ENCODE results near the gene VWF. TPM values are rescaled to one million over a fixed set of nuclear protein-coding genes. Genes with fewer than 3 reads are reported as not detected.

The VWF gene
- total and polyA plus RNA-seq, 2 of the 4 experiments (the other 2 are of a cell fraction) = under 0.01 to 0.09 TPM

DNA sequence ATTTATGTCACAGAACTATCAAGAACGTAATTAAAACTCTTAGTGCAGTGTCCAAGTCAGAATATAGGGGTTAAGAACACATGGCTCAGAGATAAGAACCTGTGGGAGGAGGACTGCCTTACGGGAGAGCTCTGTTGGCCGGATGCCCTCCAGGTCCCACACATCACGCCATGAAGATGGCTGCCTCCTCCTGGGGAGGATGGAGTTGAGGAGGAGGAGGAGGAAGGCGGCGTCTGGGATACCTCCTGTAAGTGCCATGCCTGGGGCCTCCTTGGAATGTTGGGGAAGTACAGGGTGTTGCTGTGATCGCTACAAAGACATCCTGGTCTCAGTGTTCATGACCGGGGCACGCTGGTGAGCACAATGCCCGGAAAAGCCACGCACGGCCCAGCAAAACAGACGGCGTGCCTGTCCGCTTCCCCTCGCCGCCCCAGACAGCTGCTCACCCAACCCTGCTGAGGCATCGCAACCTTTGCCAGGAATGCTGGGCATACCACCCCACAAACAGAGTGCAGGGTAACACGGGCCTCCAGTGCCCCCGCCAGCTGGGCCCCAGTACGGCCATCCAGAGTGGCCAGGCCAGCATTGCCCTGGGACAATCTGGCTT, 47.0 kb upstream of the VWF start:
- Histone ChIP-seq H3K4ac (ENCODE audit: low read depth, low read length) (peak overlapping the region; percentile 47), H3K9ac (ENCODE audit: low read depth, low read length) (no peak overlapping the region), H3K9me3 (ENCODE audit: control insufficient read depth, insufficient read depth, low read length) (no peaks in the 10 kb centered on the region), H2AK5ac (ENCODE audit: low read depth, low read length) (peak overlapping the region; percentile 60), H2AK9ac (replicated peaks; ENCODE audit: low read depth, low read length, poor library complexity) (no peak overlapping the region), H4K5ac (ENCODE audit: low read depth, low read length) (no peak overlapping the region), H2BK15ac (ENCODE audit: low read depth, low read length) (no peak overlapping the region), H3K79me1 (ENCODE audit: low read depth in 1 of 2, low read length in 2 of 2) (no peaks in the 10 kb centered on the region), H2BK20ac (ENCODE audit: low read depth, low read length) (no peak overlapping the region), H4K91ac (ENCODE audit: insufficient read depth, low read depth, low read length) (no peak overlapping the region), H2BK5ac (ENCODE audit: low read depth, low read length, poor library complexity, severe bottlenecking) (no peak overlapping the region), H3K27me3 (ENCODE audit: control insufficient read depth, insufficient read depth, low read length) (no peaks in the 10 kb centered on the region), H3K27ac (ENCODE audit: insufficient read depth, low read length) (no peak overlapping the region), H3K9me1 (ENCODE audit: insufficient read depth, low read length) (peaks cover 7% of the 10 kb centered on the region; the same call in 1 of the 2 replicates), H3K56ac (ENCODE audit: extremely low read depth, insufficient read depth, low read length) (no peak overlapping the region), H2AFZ (replicated peaks; ENCODE audit: low read length, poor library complexity) (peak overlapping the region; percentile 3), H2BK120ac (ENCODE audit: low read depth, low read length) (no peak overlapping the region), H3K36me3 (ENCODE audit: control insufficient read depth, insufficient read depth, low read length) (no peaks in the 10 kb centered on the region), H4K8ac (ENCODE audit: low read depth in 2 of 2, low read length in 2 of 2) (no peak overlapping the region), H3K18ac (ENCODE audit: low read depth, low read length) (no peak overlapping the region), H3K14ac (replicated peaks; ENCODE audit: low read depth, low read length) (no peak overlapping the region), H3K4me1 (ENCODE audit: control insufficient read depth, insufficient read depth, low read length) (peaks cover 9% of the 10 kb centered on the region), H4K20me1 (ENCODE audit: insufficient read depth, low read length) (0 out of 2 replicates have a peak, but pooled peaks cover 4% of the 10 kb centered on the region), H3K4me2 (ENCODE audit: low read depth, low read length) (no peak overlapping the region), H3K4me3 (ENCODE audit: insufficient read depth, low read depth, low read length) (no peak overlapping the region), H3K23ac (ENCODE audit: low read depth, low read length) (no peak overlapping the region)
- in situ Hi-C loops (cut with MboI; ENCODE audit: low sequenced_read_pairs) = no loop called here
- WGBS, 2 experiments (ENCODE audit: extremely low coverage in 2 of 2, insufficient read length in 1 of 2) = 91% methylated on average over 8 of the region's 21 CpGs; no CpG with 5 or more reads in 1 of the 2 experiments
- dilution Hi-C loops (cut with HindIII; ENCODE audit: low sequenced_read_pairs, unreplicated experiment) = no loop called here
- ChIA-PET POLR2A (ENCODE audit: unreplicated experiment) (no interaction called here), CTCF (no interaction called here)
- BruUV-seq (replicated peaks) = no TSS peak
- DNase-seq = no peak
- TF ChIP-seq, protein P1, sequence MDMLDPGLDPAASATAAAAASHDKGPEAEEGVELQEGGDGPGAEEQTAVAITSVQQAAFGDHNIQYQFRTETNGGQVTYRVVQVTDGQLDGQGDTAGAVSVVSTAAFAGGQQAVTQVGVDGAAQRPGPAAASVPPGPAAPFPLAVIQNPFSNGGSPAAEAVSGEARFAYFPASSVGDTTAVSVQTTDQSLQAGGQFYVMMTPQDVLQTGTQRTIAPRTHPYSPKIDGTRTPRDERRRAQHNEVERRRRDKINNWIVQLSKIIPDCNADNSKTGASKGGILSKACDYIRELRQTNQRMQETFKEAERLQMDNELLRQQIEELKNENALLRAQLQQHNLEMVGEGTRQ (IDR thresholded peaks at IDR 0.05; ENCODE audit: low read depth, low read length) = no peak
- TF ChIP-seq MXI1 (IDR thresholded peaks at IDR 0.05; ENCODE audit: borderline replicate concordance, low read depth, low read length) (no peak), BHLHE40 (IDR thresholded peaks at IDR 0.05; ENCODE audit: low read depth, low read length) (no peak), MAFK (IDR thresholded peaks at IDR 0.05; ENCODE audit: low read depth, low read length) (no peak), RAD21 (IDR thresholded peaks at IDR 0.05; ENCODE audit: low read length) (no peak), POLR2A (IDR thresholded peaks at IDR 0.05; ENCODE audit: low read depth, low read length) (no peak), FOS (IDR thresholded peaks at IDR 0.05; ENCODE audit: low read depth, low read length) (no peak), CEBPB (IDR thresholded peaks at IDR 0.05; ENCODE audit: low read depth, low read length) (no peak), SMC3 (IDR thresholded peaks at IDR 0.05; ENCODE audit: low read depth, low read length) (no peak), MAZ (IDR thresholded peaks at IDR 0.05; ENCODE audit: borderline replicate concordance, low read depth, low read length) (no peak), RCOR1 (IDR thresholded peaks at IDR 0.05; ENCODE audit: insufficient replicate concordance, low read length) (no peak), RFX5 (IDR thresholded peaks at IDR 0.05; ENCODE audit: low read depth, low read length) (no peak), NFE2L2 (IDR thresholded peaks at IDR 0.05; ENCODE audit: low read depth, low read length) (no peak)
- TF ChIP-seq, protein P2, sequence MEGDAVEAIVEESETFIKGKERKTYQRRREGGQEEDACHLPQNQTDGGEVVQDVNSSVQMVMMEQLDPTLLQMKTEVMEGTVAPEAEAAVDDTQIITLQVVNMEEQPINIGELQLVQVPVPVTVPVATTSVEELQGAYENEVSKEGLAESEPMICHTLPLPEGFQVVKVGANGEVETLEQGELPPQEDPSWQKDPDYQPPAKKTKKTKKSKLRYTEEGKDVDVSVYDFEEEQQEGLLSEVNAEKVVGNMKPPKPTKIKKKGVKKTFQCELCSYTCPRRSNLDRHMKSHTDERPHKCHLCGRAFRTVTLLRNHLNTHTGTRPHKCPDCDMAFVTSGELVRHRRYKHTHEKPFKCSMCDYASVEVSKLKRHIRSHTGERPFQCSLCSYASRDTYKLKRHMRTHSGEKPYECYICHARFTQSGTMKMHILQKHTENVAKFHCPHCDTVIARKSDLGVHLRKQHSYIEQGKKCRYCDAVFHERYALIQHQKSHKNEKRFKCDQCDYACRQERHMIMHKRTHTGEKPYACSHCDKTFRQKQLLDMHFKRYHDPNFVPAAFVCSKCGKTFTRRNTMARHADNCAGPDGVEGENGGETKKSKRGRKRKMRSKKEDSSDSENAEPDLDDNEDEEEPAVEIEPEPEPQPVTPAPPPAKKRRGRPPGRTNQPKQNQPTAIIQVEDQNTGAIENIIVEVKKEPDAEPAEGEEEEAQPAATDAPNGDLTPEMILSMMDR (conservative IDR thresholded peaks at IDR 0.05; ENCODE audit: low read depth, low read length) = no peak
- ATAC-seq (ENCODE audit: low read depth) = no peak
- intact Hi-C loops (cut with micrococcal nuclease) = no loop called here

Measured in IMR-90 (cell line).